Naive thymus-derived CD4-positive, alpha-beta T cell (primary cell): ENCODE results near the gene C8G. TPM values are rescaled to one million over a fixed set of nuclear protein-coding genes. Genes with fewer than 3 reads are reported as not detected.

ENCODE experiments used
- ATAC-seq: fragments of 150-1000 bp; cut with Tn5 transposase; 2 replicates; pipeline ENCODE4 v1.10.0; 2021; ENCODE audit warnings: mild to moderate bottlenecking, moderate library complexity
- CTCF ChIA-PET: fragments of 350-600 bp; sonication (Branson Sonifier 250); formaldehyde crosslinking; loops from one replicate; lab custom pipeline; 2021; ENCODE audit warnings: antibody characterized with exemption; lab: Charles Lee
- POLR2A ChIA-PET: fragments of 350-600 bp; sonication (Branson Sonifier 250); formaldehyde crosslinking; loops from one replicate; lab custom pipeline; 2021; ENCODE audit warnings: antibody characterized with exemption, inconsistent platforms; lab: Charles Lee
- DNase-seq, 9 donors: peaks; one replicate each; pipeline versions ENCODE4 v3.0.0 to v3.0.0-alpha.2; 2020 to 2022; ENCODE audit warnings: mixed read lengths in 1 of 9
- H3K27ac ChIP-seq: one replicate; pipeline ENCODE4 v1.7.0; 2013; ENCODE audit warnings: mild to moderate bottlenecking, low read depth, low read length, moderate library complexity
- H3K27me3 ChIP-seq, 2 donors: one replicate each; pipeline ENCODE4 v1.7.0; 2013; ENCODE audit warnings: low read length in 2 of 2, mild to moderate bottlenecking in 2 of 2, moderate library complexity in 2 of 2; ENCODE audit not compliant: control insufficient read depth in 2 of 2, insufficient read depth in 2 of 2
- H3K36me3 ChIP-seq, 3 experiments: 1 replicate in 2 of 3; 2 replicates in 1 of 3; pipeline ENCODE4 v1.7.0; 2013; ENCODE audit warnings: low read length in 3 of 3, mild to moderate bottlenecking in 3 of 3, moderate library complexity in 1 of 3; ENCODE audit not compliant: insufficient read depth in 3 of 3, control insufficient read depth in 2 of 3
- H3K4me1 ChIP-seq, 2 donors: one replicate each; pipeline ENCODE4 v1.7.0; 2013; ENCODE audit warnings: low read length in 2 of 2, mild to moderate bottlenecking in 2 of 2, moderate library complexity in 1 of 2; ENCODE audit not compliant: control insufficient read depth in 2 of 2, insufficient read depth in 2 of 2
- H3K4me3 ChIP-seq: 2 replicates; pipeline ENCODE4 v1.7.0; 2013; ENCODE audit warnings: mild to moderate bottlenecking, low read length
- H3K9me3 ChIP-seq, 3 experiments: 1 replicate in 2 of 3; 2 replicates in 1 of 3; pipeline ENCODE4 v1.7.0; 2013; ENCODE audit warnings: low read length in 3 of 3; ENCODE audit not compliant: control insufficient read depth in 2 of 3
- H3K27ac Mint-ChIP-seq, 9 donors: one replicate each; pipeline ENCODE4 v1.8.0; 2020 to 2022; ENCODE audit warnings: mixed read lengths in 9 of 9, mild to moderate bottlenecking in 8 of 9, moderate library complexity in 5 of 9, inconsistent platforms in 2 of 9
- H3K27me3 Mint-ChIP-seq, 5 donors: one replicate each; pipeline ENCODE4 v1.8.0; 2021 to 2022; ENCODE audit warnings: mixed read lengths in 5 of 5, mild to moderate bottlenecking in 1 of 5
- H3K36me3 Mint-ChIP-seq, 5 donors: one replicate each; pipeline ENCODE4 v1.8.0; 2020 to 2022; ENCODE audit warnings: mixed read lengths in 5 of 5, mild to moderate bottlenecking in 3 of 5, inconsistent platforms in 1 of 5
- H3K4me1 Mint-ChIP-seq, 7 donors: one replicate each; pipeline ENCODE4 v1.8.0; 2020 to 2022; ENCODE audit warnings: mixed read lengths in 7 of 7, mild to moderate bottlenecking in 3 of 7, inconsistent platforms in 1 of 7
- H3K4me3 Mint-ChIP-seq, 10 donors: one replicate each; pipeline ENCODE4 v1.8.0; 2020 to 2022; ENCODE audit warnings: mild to moderate bottlenecking in 10 of 10, mixed read lengths in 10 of 10, moderate library complexity in 6 of 10, inconsistent platforms in 2 of 10
- H3K9me3 Mint-ChIP-seq, 11 donors: one replicate each; pipeline ENCODE4 v1.8.0; 2020 to 2022; ENCODE audit warnings: mixed read lengths in 11 of 11, mild to moderate bottlenecking in 4 of 11, inconsistent platforms in 1 of 11, moderate library complexity in 1 of 11
- intact Hi-C, 2 donors: fragments of 100-400 bp; cut with micrococcal nuclease; formaldehyde crosslinking; loops; one replicate each; pipeline ENCODE4 v1.15.1; 2023
- polyA plus RNA-seq, 2 donors: library from polyadenylated mRNA; unstranded; fragments of 300-500 nt; fragmentation: Illumina TruSeq; gene quantifications; one replicate each; pipeline ENCODE4 v1.2.3, GENCODE V29; 2021
- total RNA-seq, 6 experiments: library from RNA in 5 of 6; stranded (reverse) in 5 of 6; gene quantifications; 1 replicate in 5 of 6; 2 replicates in 1 of 6; pipeline ENCODE4 v1.2.3 and lab custom pipeline; 2021 to 2026

Gene C8G
- total and polyA plus RNA-seq, 7 experiments from 2014 or later = 0.77 to 3.6 (median 1.4) TPM; not detected in 2

DNA sequence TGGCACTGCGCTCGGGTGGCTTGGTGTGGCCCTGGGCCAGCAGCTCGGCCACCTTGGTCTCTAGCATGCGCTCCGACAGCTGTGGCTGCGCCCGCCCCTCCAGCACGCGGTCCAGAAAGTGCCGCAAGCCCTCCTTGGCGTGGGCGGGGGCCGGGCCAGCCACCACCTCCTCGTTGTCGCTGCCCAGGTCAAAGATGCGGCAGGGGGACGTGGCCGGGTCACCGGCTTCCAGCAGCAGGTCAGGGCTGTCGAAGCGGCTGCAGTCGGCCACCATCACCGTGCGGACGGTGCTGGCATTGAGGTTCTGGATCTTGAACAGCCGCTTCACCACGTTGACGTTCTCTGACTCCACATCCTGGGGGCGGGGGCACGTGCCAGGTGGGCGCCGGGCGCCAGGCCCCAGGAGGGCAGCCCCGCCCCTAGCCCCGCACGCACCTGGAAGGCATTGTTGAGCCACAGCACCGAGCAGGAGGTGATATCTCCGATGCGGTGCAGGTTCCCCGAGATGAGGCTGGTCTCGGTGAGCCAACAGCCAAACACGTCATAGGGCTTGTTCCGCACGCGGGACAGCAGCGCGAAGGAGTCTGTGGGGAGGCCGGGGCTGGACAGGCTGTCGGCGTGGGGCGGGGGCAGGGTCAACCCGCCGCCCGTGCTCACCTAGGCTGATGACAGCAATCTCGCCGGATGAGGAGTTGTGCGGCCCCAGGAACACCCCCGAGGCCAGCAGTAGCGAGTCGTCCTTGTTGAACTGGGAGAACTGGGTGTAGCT lies 2.7 kb upstream of the C8G start:
- H3K9me3 ChIP-seq = peaks cover 0 to 4% (median 0%) of the 10 kb centered on the region in 3 experiments
- no peaks in the 10 kb centered on the region for H3K27me3 Mint-ChIP-seq
- no peak overlapping the region for H3K4me3 ChIP-seq
- H3K4me3 Mint-ChIP-seq = peak overlapping the region in 5 of 10 donors; percentile 46 to 84 (median 70)
- POLR2A ChIA-PET = no interaction called here
- H3K27me3 ChIP-seq = no peaks in the 10 kb centered on the region
- H3K27ac Mint-ChIP-seq = peak overlapping the region in 3 of 9 donors; percentile 5 to 62 (median 43)
- DNase-seq = no peak
- H3K36me3 Mint-ChIP-seq = peaks cover 0 to 20% (median 10%) of the 10 kb centered on the region in 5 donors
- peaks cover 0 to 10% (median 0%) of the 10 kb centered on the region in 11 donors for H3K9me3 Mint-ChIP-seq
- H3K4me1 Mint-ChIP-seq = peaks cover 0 to 14% (median 5%) of the 10 kb centered on the region in 7 donors
- H3K27ac ChIP-seq = peak overlapping the region; percentile 77
- peaks cover 6 to 10% of the 10 kb centered on the region in 2 donors for H3K4me1 ChIP-seq
- intact Hi-C loops = loop anchor here (5.0 to 10.0 kb wide), 3 partner anchors 135 to 283 kb away; partner anchors contain the start of genes CYSRT1 (in 1 of the 2), NDOR1 (in 1 of the 2), RABL6 (in 1 of the 2) and RNF208 (in 1 of the 2)
- CTCF ChIA-PET = no interaction called here
- no peak for ATAC-seq
- H3K36me3 ChIP-seq = peaks cover 0 to 43% (median 6%) of the 10 kb centered on the region in 3 experiments

DNA sequence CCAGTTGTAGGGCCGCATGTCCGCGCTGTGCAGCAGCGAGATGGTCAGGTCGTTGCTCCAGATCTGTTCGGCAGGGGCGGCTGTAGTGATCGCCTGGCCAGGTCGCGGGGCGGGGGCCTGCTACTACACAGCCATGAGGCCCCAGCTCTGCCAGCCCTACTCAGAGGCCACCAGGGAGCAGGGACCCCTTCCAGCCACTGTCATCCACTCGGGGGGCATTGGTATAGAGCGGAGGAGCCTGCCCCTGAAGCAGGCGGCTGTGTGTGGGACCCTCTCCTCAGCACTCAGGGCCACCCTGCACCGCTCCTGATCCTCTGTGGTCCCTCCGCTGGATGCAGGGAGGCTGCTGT lies 2.2 kb upstream of the C8G start:
- Mint-ChIP-seq H3K36me3 (peaks cover 0 to 16% (median 10%) of the 10 kb centered on the region in 5 donors), H3K4me3 (peak overlapping the region in 6 of 10 donors; percentile 49 to 84 (median 70)), H3K9me3 (peaks cover 0 to 10% (median 0%) of the 10 kb centered on the region in 11 donors), H3K27ac (peak overlapping the region in 1 of 9 donors; percentile 43), H3K4me1 (peaks cover 0 to 14% (median 5%) of the 10 kb centered on the region in 7 donors), H3K27me3 (no peaks in the 10 kb centered on the region)
- ChIA-PET CTCF (no interaction called here), POLR2A (interaction anchor here (1.7 to 1.8 kb wide), 2 partner anchors 56 to 143 kb away, joined by 6 to 8 read pairs; partner anchors contain the start of gene TRAF2)
- Histone ChIP-seq H3K4me3 (no peak overlapping the region), H3K27me3 (no peaks in the 10 kb centered on the region), H3K4me1 (peaks cover 8 to 10% of the 10 kb centered on the region in 2 donors), H3K36me3 (peaks cover 0 to 43% (median 6%) of the 10 kb centered on the region in 3 experiments), H3K9me3 (no peaks in the 10 kb centered on the region), H3K27ac (peak overlapping the region; percentile 77)
- intact Hi-C loops = loop anchor here (5.0 to 10.0 kb wide), 3 partner anchors 136 to 282 kb away; partner anchors contain the start of genes CYSRT1 (in 1 of the 2), NDOR1 (in 1 of the 2), RABL6 (in 1 of the 2) and RNF208 (in 1 of the 2)
- ATAC-seq (no peak), DNase-seq (no peak)

GRCh38 chr9:136943291-136944211 lies 1.5 kb upstream of the C8G start:
- DNase-seq (peak in 6 of 9 donors; percentile 20 to 61 (median 30)), ATAC-seq (peak; percentile 0)
- Histone ChIP-seq H3K27me3 (no peaks in the 10 kb centered on the region), H3K36me3 (peaks cover 0 to 43% (median 6%) of the 10 kb centered on the region in 3 experiments), H3K4me3 (peak overlapping the region; percentile 72), H3K27ac (peak overlapping the region; percentile 77), H3K4me1 (peaks cover 10 to 11% of the 10 kb centered on the region in 2 donors), H3K9me3 (no peaks in the 10 kb centered on the region)
- no peaks in the 10 kb centered on the region for H3K27me3 Mint-ChIP-seq
- H3K9me3 Mint-ChIP-seq = peaks cover 0 to 8% (median 0%) of the 10 kb centered on the region in 11 donors
- H3K27ac Mint-ChIP-seq = peak overlapping the region in 7 of 9 donors; percentile 59 to 90 (median 72)
- intact Hi-C loops = loop anchor here (1.0 to 10.0 kb wide), 16 partner anchors 41 to 312 kb away; partner anchors contain the start of genes EDF1 (in 2 of the 2), PHPT1 (in 2 of the 2), RABL6 (in 2 of the 2) and TMEM141 (in 2 of the 2)
- peak overlapping the region; percentile 71 to 85 (median 81) for H3K4me3 Mint-ChIP-seq
- ChIA-PET POLR2A (interaction anchor here (0.8 to 1.8 kb wide), 8 partner anchors 49 to 143 kb away, joined by 3 to 8 read pairs (median 4); partner anchors contain the start of genes PAXX, RABL6 and TRAF2), CTCF (no interaction called here)
- H3K4me1 Mint-ChIP-seq = peaks cover 0 to 16% (median 5%) of the 10 kb centered on the region in 7 donors
- H3K36me3 Mint-ChIP-seq = peaks cover 0 to 14% (median 8%) of the 10 kb centered on the region in 5 donors

DNA sequence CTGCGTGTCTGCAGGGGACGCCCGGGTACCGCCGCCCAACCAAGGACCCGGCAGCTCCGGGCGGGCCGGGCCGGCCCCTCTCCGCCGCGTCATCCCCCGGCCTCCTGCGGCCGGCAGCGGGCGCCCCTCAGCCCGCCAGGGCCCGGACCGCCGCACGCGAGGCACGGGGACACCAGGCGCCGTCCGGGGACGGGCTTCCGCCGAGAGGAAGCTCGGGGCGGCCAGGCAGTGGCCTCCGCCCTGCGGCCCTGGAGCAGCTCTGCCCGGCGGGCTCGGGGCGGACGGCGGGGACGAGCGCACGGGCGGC lies 878 bp upstream of the C8G start:
- peak overlapping the region in 2 of 9 donors; percentile 59 to 71 for H3K27ac Mint-ChIP-seq
- Histone ChIP-seq H3K9me3 (no peaks in the 10 kb centered on the region), H3K27ac (peak overlapping the region; percentile 77), H3K4me3 (peak overlapping the region; percentile 72), H3K4me1 (peaks cover 10 to 11% of the 10 kb centered on the region in 2 donors), H3K27me3 (no peaks in the 10 kb centered on the region), H3K36me3 (peaks cover 0 to 41% (median 6%) of the 10 kb centered on the region in 3 experiments)
- intact Hi-C loops = loop anchor here (1.0 to 10.0 kb wide), 16 partner anchors 42 to 311 kb away; partner anchors contain the start of genes EDF1 (in 2 of the 2), PHPT1 (in 2 of the 2), RABL6 (in 2 of the 2) and TMEM141 (in 2 of the 2)
- H3K27me3 Mint-ChIP-seq = no peaks in the 10 kb centered on the region
- peaks cover 0 to 9% (median 4%) of the 10 kb centered on the region in 5 donors for H3K36me3 Mint-ChIP-seq
- peaks cover 0 to 4% (median 0%) of the 10 kb centered on the region in 11 donors for H3K9me3 Mint-ChIP-seq
- ChIA-PET POLR2A (interaction anchor here (0.8 to 1.8 kb wide), 8 partner anchors 48 to 144 kb away, joined by 3 to 8 read pairs (median 4); partner anchors contain the start of genes PAXX, RABL6 and TRAF2), CTCF (no interaction called here)
- H3K4me1 Mint-ChIP-seq = peaks cover 0 to 16% (median 5%) of the 10 kb centered on the region in 7 donors
- peak overlapping the region in 7 of 10 donors; percentile 71 to 85 (median 81) for H3K4me3 Mint-ChIP-seq
- peak; percentile 47 for ATAC-seq
- peak in 2 of 9 donors; percentile 11 to 14 for DNase-seq

DNA sequence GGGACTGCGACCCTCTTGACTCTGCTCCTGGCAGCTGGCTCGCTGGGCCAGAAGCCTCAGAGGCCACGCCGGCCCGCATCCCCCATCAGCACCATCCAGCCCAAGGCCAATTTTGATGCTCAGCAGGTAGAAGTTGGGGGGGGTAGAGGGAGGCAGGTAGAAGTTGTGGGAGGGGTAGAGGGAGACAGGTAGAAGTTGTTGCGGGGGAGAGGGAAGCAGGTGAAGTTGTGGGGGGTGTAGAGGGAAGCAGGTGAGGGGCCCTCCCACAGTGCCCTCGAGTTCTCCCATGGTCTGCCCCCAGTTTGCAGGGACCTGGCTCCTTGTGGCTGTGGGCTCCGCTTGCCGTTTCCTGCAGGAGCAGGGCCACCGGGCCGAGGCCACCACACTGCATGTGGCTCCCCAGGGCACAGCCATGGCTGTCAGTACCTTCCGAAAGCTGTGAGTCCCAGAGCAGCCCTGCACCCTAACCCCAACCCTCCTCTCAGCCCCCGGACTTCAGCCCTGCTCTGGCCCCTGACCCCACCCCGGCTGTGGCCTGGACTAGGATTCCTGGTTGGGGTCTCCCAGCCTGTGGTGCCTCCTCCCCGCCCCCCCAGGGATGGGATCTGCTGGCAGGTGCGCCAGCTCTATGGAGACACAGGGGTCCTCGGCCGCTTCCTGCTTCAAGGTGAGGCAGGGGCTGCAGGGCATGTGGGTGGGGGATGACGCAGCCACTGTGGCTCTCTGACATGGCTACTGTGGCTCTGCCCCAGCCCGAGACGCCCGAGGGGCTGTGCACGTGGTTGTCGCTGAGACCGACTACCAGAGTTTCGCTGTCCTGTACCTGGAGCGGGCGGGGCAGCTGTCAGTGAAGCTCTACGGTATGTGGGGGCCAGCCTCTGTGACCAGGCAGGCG lies 537 bp downstream of the C8G start:
- DNase-seq (no peak), ATAC-seq (no peak)
- ChIA-PET CTCF (no interaction called here), POLR2A (interaction anchor here (0.9 to 1.5 kb wide), 2 partner anchors 47 to 107 kb away, joined by 3 to 5 read pairs; partner anchors contain the start of gene PAXX)
- Mint-ChIP-seq H3K4me3 (peak overlapping the region in 3 of 10 donors; percentile 66 to 84 (median 77)), H3K27me3 (no peaks in the 10 kb centered on the region), H3K9me3 (peaks cover 0 to 2% (median 0%) of the 10 kb centered on the region in 11 donors), H3K36me3 (peaks cover 0 to 3% (median 0%) of the 10 kb centered on the region in 5 donors), H3K4me1 (peaks cover 0 to 19% (median 5%) of the 10 kb centered on the region in 7 donors), H3K27ac (peak overlapping the region in 2 of 9 donors; percentile 9 to 80)
- Histone ChIP-seq H3K36me3 (peaks cover 0 to 27% (median 6%) of the 10 kb centered on the region in 3 experiments), H3K27me3 (no peaks in the 10 kb centered on the region), H3K4me3 (peak overlapping the region; percentile 19), H3K9me3 (no peaks in the 10 kb centered on the region), H3K27ac (no peak overlapping the region), H3K4me1 (peaks cover 10 to 16% of the 10 kb centered on the region in 2 donors)
- intact Hi-C loops = loop anchor here (2.0 to 10.0 kb wide), 4 partner anchors 89 to 279 kb away; partner anchors contain the start of genes CYSRT1 (in 1 of the 2), NDOR1 (in 1 of the 2), RNF208 (in 1 of the 2) and RNF224 (in 1 of the 2)
